Activated CD4-positive, alpha-beta T cell treated with anti-CD3 and anti-CD28 coated beads for 48 hours (primary cell): Measurements from ENCODE around the gene DENND5A.
"Not testable (repeated sequence)": the region's sequence is repeated elsewhere in the genome, so short reads cannot be mapped to it uniquely, and the experiment has no call there.

ENCODE experiments used
- DNase-seq: peaks from one replicate; pipeline ENCODE4 v3.0.0-alpha.2; 2020

Gene DENND5A

DNA sequence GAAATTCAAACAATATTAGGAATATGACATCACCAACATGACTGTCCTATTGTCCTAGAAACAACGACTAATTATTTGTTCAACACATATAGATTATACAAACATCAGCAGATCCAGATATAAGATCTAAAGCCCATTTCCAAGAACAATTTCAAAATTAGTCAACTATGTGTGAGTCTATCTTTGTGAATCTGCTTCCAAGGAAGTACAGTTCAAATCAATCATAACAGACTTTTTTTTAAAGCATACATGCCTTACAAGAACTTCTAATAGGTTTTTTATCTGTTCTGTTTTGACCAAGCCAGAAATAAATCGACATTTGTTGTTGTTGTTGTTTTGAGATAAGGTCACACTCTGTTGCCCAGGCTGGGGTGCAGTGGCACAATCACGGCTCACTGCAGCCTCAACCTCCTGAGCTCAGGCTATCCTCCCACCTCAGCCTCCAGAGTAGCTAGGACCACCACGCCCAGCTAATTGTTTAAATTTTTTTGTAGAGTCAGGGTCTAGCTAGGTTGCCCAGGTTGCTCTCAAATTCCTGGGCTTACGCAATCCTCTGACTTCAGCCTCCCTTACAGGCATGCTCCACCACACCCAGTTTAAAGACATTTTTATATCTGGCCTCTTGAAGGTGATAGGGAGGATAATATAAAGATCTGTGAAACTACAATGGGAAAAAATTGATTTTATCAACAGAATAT is 54.8 kb downstream of the DENND5A start:
- DNase-seq, result no peak

DNA sequence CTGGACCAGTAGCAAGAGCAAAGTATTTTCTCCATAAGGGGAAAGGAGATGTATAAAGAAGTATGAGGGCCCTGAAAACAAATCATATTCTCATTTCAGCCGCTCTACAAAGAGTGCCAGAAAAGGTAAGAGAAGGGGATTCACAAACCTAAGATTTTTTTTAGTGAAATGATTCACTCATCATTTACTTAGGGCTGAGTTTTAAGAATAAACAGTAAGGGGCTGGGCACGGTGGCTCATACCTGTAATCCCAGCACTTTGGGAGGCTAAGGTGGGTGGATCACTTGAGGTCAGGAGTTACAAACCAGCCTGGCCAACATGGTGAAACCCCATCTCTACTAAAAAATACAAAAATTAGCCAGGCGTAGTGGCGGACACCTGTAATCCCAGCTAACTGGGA is 55.5 kb downstream of the DENND5A start:
- peak; percentile 28 for DNase-seq

DNA sequence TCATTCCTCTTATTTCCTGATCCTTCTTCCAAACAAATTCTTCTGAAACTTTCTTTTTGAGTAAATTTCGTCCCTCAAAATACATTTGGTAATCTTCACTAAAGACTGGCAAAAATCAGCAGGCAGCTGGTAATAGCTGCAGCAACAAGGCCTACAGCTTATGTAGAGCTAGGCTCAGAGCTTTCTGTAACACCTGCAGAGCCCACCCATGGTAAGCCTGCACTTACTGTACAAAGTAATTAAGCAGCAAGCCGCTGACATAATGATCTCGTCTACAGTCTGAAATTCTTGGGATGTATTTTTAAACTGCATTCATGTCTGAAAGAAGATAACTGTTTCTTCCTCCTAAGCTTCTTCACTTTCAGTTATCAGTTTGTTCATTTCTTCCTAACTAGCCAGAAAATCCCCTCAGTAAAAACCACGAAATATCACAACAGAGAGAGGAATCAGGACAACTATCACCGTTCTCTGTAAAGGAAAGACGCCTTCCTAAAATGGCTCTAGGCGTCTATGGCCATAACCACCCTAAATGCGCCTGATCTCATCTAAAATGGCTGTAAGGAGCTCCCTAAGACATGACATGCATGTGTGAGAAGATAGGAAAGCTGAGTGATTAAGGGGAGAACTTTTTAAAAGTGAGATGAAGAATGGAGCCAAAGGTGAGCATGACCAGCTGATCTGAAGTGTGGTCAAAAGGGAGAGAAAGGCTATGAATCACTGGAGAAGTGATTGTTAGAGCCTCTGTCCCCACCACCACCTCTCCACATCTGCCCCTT is 56.2 kb downstream of the DENND5A start:
- DNase-seq, result no peak

DNA sequence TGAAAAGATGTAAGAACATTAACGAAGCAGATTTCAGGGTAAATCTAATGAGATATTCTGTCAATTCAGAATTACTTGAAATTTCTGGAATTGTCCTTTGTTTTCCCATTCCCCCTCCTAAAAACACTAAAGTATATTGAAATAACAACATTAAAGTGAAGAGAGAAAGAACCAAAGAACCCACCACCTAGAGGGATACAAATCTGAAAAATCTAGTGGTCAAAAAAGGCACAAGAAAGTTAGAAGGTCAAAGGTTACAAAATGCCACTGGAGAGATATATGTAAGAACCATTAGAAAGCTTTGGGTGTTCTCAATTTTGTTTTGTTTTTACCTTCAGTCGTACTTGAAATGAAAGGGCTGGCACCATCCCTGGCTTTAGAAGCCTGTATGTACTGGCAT is 57.9 kb downstream of the DENND5A start:
- no peak for DNase-seq

DNA sequence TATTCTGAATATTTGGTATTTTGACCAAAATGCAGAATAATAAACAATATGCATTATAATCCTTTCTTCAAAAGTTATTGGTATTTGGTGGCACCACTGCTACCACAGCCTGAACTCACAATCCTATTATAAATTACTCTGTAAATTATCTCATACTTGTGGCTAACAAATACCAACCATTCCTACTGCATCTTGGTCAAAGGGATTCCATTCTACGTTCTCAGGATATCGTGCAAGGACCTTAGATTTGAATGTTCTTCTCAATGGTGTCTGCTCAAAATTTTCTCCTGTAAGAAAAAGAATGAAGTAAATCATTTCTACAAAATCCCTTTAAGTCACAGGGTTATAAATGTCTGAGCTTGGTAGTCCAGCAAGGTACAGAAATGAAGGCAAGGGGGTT is 58.7 kb downstream of the DENND5A start:
- no peak for DNase-seq

GRCh38 chr11:9203691-9204311 is 61.3 kb downstream of the DENND5A start:
- no peak for DNase-seq

GRCh38 chr11:9201372-9202162 is 63.6 kb downstream of the DENND5A start:
- DNase-seq, result no peak

DNA sequence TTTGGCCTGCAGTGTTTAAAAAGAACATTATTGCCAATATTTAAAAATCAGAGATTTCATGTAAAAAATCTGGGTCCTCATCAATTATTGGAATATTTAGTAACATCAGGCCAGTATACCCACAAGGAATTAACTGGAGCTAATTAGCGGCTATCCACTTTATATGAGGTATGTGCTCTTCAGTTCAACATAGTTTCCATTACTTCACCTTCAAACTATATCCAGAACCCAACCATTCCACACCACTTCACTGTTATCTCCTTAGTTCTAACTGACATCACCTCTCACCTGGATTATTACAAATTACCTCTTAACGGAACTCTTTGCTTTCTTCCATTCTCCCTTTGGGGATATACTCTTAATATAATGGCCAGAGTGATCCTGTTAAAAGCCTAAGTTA is 64.7 kb downstream of the DENND5A start:
- DNase-seq, result no peak

DNA sequence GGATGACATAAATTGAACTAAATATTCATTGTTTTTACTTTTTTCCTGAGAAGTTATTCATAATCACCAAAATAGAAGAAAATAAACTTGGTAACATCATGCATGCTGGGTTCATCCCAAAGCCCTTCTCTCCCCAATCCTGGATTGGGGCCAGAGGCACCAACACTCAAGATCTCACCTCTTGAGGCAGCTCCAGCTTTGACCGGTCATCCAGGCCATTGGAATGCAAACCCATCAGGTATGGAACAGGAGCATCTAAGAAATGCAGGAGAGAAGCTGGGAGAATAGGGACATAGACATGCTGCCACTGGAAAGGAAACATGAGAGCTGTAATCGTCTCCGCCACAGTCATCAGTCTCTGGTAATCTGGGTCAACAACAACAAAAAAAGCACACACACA is 71.8 kb downstream of the DENND5A start:
- no peak for DNase-seq

DNA sequence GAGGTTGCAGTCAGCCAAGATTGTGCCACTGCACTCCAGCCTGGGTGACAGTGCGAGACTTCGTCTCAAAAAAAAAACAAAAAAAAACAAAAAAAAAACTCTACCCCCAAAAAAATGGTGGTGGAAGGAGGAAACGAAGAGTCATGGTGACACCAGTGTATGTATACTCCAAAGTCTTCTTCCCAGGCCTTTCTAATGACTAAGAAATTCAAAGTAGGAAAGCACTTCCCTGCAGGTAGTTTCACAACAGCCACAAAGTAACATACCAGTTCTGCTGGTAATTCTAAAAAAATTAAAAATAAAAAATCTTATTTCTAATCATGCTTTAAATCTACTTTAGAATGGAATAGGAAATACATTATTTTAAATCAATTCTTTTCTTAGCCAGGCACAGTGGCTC is 72.6 kb downstream of the DENND5A start:
- no peak for DNase-seq

GRCh38 chr11:9190326-9191016 is 74.7 kb downstream of the DENND5A start:
- DNase-seq, result not testable (repeated sequence)

DNA sequence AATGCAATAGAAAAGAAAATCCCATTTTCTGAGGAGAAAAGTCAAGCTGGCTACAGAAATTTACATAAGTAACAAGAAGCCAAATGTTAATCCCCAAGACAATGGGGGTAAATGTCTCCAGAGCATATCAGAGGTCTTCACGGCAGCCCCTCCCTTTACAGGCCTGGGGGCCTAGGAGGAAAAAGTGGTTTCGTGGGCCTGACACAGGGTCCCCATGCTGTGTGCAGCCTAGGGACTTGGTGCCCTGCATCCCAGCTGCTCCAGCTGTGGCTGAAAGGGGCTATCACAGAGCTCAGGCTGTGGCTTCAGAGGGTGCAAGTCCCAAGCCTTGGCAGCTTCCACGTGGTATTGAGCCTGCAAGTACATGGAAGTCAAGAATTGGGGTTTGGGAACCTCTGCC is 76.3 kb downstream of the DENND5A start:
- not testable (repeated sequence) for DNase-seq

DNA sequence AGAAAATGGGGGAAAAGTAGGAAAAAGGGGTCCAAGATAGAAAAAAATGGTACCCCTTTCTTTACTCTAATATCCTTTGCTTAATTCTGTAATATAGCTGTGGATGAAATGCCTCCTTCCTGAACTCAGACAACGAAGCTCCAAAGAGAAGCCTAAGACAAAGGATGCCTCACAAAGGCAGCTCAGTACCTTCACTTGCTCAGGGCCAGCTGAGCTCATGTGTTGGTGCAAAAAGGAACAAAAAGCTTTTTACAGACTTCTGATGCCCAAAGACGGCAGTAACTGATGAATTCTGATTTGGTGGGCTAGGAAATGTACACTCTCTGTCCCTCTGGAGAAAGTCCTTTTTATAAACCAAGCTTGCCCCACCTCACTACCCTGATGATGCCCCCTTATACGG is 77.5 kb downstream of the DENND5A start:
- no peak for DNase-seq

DNA sequence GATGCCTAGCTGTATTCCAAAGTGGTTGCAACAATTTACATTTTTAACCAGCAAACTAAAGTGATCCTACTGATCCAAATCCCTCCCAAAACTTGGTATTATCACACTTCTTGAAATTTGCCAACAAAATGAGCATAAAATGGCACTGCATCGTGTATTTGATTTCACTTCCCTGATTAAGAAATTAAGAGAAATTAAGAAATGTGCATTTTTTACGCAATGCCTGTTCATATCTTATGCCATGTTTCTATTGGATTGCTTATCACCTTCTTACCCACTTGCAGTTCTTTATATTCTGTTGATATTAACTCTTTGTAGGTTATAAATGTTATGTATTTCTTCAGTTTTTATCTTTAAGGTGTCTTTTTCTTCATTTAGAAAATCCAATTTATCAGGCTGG is 80.6 kb downstream of the DENND5A start:
- no peak for DNase-seq

DNA sequence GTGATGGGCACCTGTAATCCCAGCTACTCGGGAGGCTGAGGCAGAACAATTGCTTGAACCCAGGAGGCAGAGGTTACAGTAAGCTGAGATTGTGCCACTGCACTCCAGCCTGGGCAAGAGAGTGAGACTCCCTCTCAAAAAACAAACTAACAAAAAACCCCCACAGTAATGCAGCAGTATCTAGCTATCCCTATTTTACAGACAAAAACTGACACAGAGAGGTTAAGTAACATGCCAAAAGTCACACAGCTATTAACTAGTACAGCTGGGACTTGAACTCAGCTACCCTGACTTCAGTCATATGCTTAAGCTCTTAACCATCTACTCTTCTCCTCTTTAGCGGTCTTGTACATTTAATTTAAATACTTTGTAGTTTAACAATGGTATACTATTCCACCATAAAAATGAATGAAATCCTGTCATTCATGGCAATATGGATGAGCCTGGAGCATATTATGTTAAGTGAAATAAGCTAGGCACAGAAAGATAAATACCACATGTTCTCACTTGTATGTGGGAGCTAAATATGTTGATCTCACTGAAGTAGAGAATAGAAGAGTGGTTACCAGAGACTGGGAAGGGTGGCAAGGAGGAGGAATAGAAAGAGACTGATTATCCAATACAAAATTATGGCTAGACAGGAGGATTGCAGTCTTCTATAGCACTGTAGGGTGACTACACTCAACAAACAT is 82.8 kb downstream of the DENND5A start:
- no peak for DNase-seq

GRCh38 chr11:9180784-9181183 is 84.4 kb downstream of the DENND5A start:
- no peak for DNase-seq

DNA sequence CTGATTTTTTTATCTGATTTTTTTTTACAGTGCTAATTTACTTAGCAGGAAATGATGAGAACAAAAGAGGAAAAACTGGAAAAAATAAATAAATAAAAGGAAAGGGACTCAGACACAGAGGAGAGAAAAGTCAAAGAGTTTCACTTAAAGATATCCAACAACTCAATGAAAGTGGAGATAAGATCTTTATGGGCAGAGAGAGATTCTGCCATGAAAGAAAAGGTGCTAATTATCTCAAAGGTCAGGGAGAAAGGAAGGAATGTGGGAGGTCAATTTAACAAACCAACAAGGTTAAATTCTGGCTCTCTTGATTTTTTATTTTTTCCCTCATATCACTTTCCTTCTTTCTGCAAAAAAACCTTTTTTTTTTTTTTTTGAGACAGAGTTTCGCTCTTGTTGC is 86.0 kb downstream of the DENND5A start:
- DNase-seq, result no peak

DNA sequence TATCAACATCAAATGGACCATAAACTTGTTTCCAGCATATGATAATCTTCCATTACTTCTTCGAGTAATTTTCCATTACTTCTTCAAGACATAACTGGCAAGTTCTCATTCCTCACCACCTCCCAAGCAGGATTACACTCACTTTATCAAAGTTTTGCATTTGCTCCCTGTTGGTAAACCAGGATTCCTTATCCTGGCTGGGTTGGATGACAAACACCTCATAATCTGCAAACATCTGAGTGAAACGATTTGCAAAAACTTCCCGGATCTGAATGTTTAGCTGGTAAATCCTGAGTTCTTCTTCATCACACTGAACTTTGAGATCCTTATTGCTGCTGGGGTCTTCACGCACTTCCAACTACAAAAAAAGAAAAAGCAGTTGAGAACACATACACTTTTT is 86.4 kb downstream of the DENND5A start:
- DNase-seq, result no peak

DNA sequence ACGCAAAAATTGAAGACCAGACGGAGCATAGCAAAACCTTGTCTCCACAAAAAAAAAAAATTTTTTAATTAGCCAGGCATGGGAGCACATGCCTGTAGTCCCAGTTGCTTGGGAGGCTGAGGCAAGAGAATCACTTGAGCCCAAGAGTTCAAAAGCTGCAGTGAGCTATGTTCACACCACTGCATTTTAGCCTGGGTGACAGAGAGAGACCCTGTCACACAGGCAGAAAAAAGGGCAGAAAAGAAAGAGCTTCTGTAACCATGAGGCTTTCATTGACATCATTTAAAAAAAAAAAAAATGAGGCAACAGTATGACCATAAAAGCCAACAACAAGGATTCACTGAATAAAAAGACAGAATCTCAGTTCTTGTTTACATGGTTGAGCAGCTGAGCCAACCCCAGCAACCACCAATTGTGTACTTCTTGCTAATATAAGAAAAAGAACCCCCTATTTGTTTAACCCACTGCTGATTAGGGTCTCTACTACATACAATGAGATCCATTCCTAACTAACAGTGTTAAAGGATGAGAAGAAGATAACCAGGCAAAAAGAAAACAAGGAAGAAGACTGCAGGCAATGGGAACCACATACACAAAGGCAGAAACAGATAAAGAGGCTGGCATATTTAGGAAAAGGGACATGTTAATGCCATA is 87.6 kb downstream of the DENND5A start:
- no peak for DNase-seq

- no peak for DNase-seq
Observed at GRCh38 chr11:9176550-9176949, 88.6 kb downstream of the DENND5A start.

DNA sequence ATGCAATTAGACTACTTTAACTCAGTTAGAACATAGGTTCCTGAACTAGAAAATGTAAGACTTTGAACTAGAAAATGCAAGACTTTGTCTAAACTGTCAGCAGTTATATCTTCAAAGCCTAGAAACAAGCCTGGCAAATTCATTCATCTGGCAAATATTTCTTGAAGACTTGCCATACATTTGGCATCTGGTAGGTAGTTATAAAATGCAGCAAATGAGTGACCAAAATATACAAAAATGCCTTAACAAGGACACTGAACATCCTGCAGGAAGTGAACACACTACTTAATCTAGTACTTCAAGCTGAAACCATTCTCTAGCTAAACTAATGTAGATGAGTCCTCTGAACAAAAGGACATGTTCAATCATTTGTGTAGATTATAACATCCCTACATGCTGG is 89.0 kb downstream of the DENND5A start:
- no peak for DNase-seq

DNA sequence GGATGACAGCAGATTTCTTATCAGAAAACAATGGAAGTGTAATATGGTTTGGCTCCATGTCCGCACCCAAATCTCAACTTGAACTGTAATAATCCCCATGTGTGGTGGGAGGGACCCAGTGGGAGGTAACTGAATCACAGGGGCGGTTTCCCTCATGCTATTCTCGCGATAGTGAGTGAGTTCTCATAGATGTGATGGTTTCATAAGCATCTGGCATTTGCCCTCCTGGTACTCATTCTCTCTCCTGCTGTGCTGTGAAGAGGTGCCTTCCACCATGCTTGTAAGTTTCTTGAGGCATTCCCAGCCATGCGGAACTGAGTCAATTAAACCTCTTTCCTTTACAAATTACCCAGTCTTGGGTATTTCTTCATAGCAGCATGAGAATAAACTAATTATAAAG is 92.8 kb downstream of the DENND5A start:
- DNase-seq, result no peak
